Ishikawa (cell line): Measurements from ENCODE around the gene RARA.

ENCODE experiments used
- CEBPB ChIP-seq: IDR thresholded peaks from 2 replicates; pipeline ENCODE4 v1.6.1; 2012
- CREB1 ChIP-seq: IDR thresholded peaks from 2 replicates; pipeline ENCODE4 v1.6.1; 2012; ENCODE audit warnings: low read depth
- EGR1 ChIP-seq: IDR thresholded peaks from 2 replicates; pipeline ENCODE4 v1.6.1; 2012
- EP300 ChIP-seq: IDR thresholded peaks from 2 replicates; pipeline ENCODE4 v1.6.1; 2012; ENCODE audit warnings: borderline replicate concordance
- FOXM1 ChIP-seq: IDR thresholded peaks from 2 replicates; pipeline ENCODE4 v1.6.1; 2012; ENCODE audit warnings: low read depth, borderline replicate concordance
- NFIC ChIP-seq: IDR thresholded peaks from 2 replicates; pipeline ENCODE4 v1.6.1; 2012
- RAD21 ChIP-seq: IDR thresholded peaks from 2 replicates; pipeline ENCODE4 v1.6.1; 2012; ENCODE audit warnings: low read depth
- TAF1 ChIP-seq: IDR thresholded peaks from 2 replicates; pipeline ENCODE4 v1.6.1; 2012; ENCODE audit warnings: low read depth, mild to moderate bottlenecking
- TCF12 ChIP-seq: IDR thresholded peaks from 2 replicates; pipeline ENCODE4 v1.6.1; 2012; ENCODE audit warnings: low read depth
- TEAD4 ChIP-seq: IDR thresholded peaks from 2 replicates; pipeline ENCODE4 v1.6.1; 2012
- USF1 ChIP-seq: IDR thresholded peaks from 2 replicates; pipeline ENCODE4 v1.6.1; 2012
- YY1 ChIP-seq: IDR thresholded peaks from 2 replicates; pipeline ENCODE4 v1.6.1; 2012; ENCODE audit warnings: low read depth
- ZBTB7A ChIP-seq: IDR thresholded peaks from 2 replicates; pipeline ENCODE4 v1.6.1; 2012; ENCODE audit warnings: low read depth
- TF ChIP-seq, protein P1 (sequence below): IDR thresholded peaks from 2 replicates; pipeline ENCODE4 v1.6.1; 2012
- TF ChIP-seq, protein P2 (sequence below): IDR thresholded peaks from 2 replicates; pipeline ENCODE4 v1.6.1; 2012; ENCODE audit warnings: low read depth, mild to moderate bottlenecking

RARA gene

DNA sequence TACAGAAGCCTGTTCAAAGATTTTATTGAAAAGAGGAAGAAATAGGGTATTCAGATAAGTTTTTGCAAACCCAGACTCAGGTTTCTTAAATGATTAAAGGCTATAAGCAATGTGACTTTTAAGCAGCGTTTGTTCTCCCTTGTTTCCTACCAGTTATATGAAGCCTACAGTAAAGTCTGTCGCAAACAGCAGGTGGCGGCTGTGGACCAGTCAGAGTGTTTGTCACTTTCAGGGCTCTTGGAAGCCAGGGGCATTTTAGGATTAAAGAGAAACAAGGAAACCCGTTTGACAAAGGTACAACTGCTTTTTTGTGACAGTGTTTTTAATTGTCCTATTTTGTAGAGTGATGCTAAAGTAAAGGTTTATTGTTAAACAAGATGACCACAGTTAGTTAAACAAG lies 7.7 kb upstream of the RARA start:
- TF ChIP-seq, protein P1, sequence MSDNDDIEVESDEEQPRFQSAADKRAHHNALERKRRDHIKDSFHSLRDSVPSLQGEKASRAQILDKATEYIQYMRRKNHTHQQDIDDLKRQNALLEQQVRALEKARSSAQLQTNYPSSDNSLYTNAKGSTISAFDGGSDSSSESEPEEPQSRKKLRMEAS: no peak
- TF ChIP-seq RAD21: peak; percentile 35; the same call in 1 of the 2 replicates
- no peak for TF ChIP-seq YY1

DNA sequence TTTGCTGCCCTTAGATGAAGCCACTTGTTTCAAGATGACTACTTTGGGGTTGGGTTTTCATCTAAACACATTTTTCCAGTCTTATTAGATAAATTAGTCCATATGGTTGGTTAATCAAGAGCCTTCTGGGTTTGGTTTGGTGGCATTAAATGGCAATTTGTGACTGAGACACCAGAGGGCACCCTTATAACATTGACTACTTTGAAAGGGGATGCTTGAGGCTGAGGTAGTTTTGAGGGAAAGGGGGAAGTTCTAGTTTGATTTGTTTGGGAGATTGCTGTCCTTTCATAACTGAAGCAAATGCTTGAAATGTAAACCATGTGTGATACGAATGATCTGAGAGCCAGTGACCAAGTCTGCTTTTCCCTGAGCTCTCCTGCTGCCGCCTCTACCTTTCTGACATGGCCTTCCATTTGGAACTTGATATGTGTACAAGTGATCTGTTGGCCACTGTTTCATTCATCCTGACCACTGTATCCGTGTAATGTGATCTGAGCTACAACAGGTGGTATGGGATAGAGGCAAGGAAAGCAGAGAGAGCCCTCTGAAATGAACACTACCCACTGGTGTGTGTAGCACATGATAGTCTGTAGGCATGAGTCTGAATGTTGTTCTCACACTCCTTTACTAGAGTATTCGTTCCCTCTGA lies 5.8 kb upstream of the RARA start:
- TF ChIP-seq, protein P2, sequence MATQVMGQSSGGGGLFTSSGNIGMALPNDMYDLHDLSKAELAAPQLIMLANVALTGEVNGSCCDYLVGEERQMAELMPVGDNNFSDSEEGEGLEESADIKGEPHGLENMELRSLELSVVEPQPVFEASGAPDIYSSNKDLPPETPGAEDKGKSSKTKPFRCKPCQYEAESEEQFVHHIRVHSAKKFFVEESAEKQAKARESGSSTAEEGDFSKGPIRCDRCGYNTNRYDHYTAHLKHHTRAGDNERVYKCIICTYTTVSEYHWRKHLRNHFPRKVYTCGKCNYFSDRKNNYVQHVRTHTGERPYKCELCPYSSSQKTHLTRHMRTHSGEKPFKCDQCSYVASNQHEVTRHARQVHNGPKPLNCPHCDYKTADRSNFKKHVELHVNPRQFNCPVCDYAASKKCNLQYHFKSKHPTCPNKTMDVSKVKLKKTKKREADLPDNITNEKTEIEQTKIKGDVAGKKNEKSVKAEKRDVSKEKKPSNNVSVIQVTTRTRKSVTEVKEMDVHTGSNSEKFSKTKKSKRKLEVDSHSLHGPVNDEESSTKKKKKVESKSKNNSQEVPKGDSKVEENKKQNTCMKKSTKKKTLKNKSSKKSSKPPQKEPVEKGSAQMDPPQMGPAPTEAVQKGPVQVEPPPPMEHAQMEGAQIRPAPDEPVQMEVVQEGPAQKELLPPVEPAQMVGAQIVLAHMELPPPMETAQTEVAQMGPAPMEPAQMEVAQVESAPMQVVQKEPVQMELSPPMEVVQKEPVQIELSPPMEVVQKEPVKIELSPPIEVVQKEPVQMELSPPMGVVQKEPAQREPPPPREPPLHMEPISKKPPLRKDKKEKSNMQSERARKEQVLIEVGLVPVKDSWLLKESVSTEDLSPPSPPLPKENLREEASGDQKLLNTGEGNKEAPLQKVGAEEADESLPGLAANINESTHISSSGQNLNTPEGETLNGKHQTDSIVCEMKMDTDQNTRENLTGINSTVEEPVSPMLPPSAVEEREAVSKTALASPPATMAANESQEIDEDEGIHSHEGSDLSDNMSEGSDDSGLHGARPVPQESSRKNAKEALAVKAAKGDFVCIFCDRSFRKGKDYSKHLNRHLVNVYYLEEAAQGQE: no peak
- TF ChIP-seq CEBPB (no peak), RAD21 (peak; percentile 82)

DNA sequence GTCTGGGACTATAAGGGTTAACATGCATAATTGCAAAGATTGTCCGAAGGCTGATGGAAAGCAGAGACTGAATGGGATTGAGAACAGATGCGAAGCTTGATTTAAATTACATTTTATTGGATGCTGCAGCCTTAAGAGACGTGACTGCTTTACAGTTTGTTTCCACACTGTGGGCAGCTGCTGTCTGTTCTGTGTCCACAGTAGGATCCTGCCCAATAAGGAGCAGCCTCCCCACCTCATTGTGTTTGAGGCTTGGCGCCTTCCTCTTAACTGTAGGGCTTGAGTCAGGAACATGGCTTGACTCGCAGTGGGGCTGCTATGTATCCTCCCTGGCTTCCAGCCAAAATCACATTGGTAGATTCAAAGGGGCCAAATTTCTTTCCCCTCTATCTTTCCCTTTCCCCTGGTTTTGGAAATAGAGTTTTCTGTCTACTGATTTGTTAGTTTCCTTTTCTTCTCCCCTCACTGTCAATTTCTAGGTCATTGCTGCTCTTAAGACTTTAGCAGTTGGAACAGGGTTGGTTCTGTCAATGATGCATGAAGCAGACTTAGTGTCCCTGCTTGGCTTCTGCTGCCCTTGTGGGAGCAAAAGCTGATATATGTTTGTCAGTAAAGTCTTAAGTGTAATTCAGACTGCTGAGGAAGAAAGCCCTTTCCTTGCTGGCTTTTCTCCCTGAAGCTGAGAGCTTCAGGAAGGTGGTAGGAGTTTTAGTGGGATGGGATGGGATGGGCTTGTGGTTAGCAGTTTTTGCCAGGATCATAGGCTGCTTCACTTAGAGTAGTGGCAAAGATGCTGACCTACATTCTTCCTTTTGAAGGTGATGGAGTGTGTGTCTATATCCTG lies 5.0 kb upstream of the RARA start:
- TF ChIP-seq YY1 (no peak), USF1 (no peak), NFIC (0 out of 2 replicates have a peak, but pooled peaks have one; percentile 24)
- TF ChIP-seq, protein P1: no peak

GRCh38 chr17:40306395-40306794 lies 2.6 kb upstream of the RARA start:
- no peak for TF ChIP-seq TCF12
- TF ChIP-seq EGR1: no peak
- no peak for TF ChIP-seq USF1
- TF ChIP-seq FOXM1: no peak
- TF ChIP-seq, protein P2: no peak
- TF ChIP-seq NFIC: no peak
- TF ChIP-seq TEAD4: no peak
- no peak for TF ChIP-seq YY1
- no peak for TF ChIP-seq TAF1
- TF ChIP-seq, protein P1: no peak
- no peak for TF ChIP-seq CREB1
- no peak for TF ChIP-seq ZBTB7A
- TF ChIP-seq RAD21: no peak

GRCh38 chr17:40307001-40307730 lies 1.8 kb upstream of the RARA start:
- TF ChIP-seq, protein P2: no peak
- TF ChIP-seq RAD21 (no peak), TCF12 (no peak), TEAD4 (no peak), EP300 (no peak), TAF1 (no peak)
